HG03439 (cell line): ENCODE measurements around the gene MNX1.

Experiments
- ATAC-seq: cut with Tn5 transposase; IDR thresholded peaks from one replicate; pipeline ENCODE4 v1.9.1; 2021; ENCODE audit warnings: mild to moderate bottlenecking, moderate library complexity; ENCODE audit not compliant: unreplicated experiment

The MNX1 gene

GRCh38 chr7:156979711-156980110 lies 30.8 kb downstream of the MNX1 start:
- no peak for ATAC-seq

GRCh38 chr7:156979007-156979606 lies 31.4 kb downstream of the MNX1 start:
- no peak for ATAC-seq

GRCh38 chr7:156975620-156976019 lies 34.8 kb downstream of the MNX1 start:
- ATAC-seq, result no peak

GRCh38 chr7:156969972-156970420 lies 40.5 kb downstream of the MNX1 start:
- no peak for ATAC-seq

DNA sequence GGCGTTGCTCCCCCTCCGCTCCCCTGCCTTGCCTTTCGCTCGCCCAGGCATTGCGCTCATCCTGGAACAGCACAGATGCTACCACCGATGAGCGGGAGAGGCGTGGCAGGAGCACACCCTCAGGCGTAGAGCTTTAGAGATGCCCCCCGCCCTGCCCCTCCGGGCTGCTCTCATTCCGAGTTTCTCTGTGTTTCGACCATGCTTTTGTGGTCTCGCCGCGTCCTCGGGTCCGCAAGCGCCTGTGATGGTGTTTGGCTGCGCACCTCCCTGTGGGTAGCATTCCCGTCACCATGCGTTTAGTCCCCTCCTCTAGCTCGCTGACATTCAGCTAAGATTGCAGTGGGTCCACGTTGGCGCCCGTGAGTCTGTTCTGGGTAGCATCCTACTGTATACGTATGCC lies 42.3 kb downstream of the MNX1 start:
- ATAC-seq, result no peak

DNA sequence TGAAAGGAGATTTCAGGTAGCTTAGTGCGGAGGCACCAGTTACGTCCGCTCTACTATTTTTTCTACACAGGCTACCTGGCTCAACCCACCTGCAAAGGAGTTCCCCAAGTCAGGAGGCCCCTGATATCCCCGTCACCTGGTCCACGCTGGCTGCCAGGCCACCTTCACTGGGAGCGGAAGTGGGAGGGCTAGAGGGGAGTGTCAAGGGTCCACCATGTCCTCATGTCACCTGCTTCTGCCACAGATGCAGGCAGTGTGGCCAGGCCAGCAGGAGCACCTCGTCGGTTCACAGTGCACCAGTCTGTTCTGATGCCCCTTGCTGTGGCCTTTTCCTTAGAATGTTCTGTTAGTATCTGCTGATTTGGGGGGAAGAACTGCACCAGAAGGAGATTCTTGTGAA lies 44.1 kb downstream of the MNX1 start:
- ATAC-seq, result no peak

GRCh38 chr7:156964971-156965370 lies 45.5 kb downstream of the MNX1 start:
- no peak for ATAC-seq

GRCh38 chr7:156963472-156963871 lies 47.0 kb downstream of the MNX1 start:
- no peak for ATAC-seq

DNA sequence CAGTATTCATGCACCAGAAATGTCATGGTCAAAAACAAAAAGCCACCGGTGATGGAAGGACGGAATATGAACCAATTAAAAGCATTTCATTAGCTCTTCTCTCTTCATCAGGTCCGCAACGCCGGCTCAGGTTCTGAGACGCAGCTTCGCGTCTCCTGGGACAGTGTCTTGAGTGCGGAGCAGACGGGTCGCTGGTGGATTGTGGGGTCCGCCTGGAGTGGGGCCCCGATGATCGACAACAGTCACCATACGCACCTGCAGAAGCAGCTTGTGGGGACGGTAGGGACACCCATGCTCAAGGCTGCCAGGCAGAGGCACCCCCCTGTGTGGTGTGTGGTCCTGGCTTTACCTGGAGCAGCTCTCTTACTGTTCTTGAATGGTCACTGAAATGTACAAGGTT lies 47.6 kb downstream of the MNX1 start:
- no peak for ATAC-seq

GRCh38 chr7:156962145-156962544 lies 48.3 kb downstream of the MNX1 start:
- ATAC-seq, result no peak

GRCh38 chr7:156956727-156957126 lies 53.7 kb downstream of the MNX1 start:
- no peak for ATAC-seq

DNA sequence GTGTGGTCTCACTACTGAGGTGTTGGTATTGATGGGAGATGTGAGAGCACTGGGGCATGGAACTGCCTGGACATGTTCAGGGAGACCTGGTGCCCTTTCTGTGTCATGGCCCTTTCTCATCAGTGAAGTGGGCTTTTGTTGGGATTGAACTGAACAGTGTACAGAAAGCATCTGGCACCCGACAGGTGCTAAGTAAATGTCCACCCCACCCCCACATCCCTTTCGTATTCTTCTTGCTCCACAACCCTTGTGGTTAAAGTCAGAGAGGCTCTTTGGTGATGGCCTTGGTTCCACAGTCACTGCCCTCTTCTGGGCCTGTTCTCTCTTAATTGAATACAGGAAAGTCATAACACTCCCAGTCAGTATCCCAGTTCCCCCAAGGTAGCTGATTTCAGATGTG lies 55.5 kb downstream of the MNX1 start:
- no peak for ATAC-seq
